OCI-LY1 (cell line): ENCODE data around the gene NAGK.
A peak's percentile ranks its signal among the peaks of the same experiment; 100 is the strongest.

Source experiments
- H2AFZ ChIP-seq: fragments of 200-600 bp; sonication (generic), shearing (Covaris generic); 2 replicates; pipeline ENCODE4 v1.6.0; 2014; ENCODE audit warnings: antibody characterized with exemption, mild to moderate bottlenecking, low read length
- H3F3A ChIP-seq: fragments of 200-600 bp; sonication (generic), shearing (Covaris generic); 2 replicates; pipeline ENCODE4 v1.6.0; 2014; ENCODE audit warnings: mild to moderate bottlenecking, antibody characterized with exemption, low read length, moderate library complexity; ENCODE audit not compliant: insufficient read depth
- H3K27ac ChIP-seq: fragments of 200-600 bp; sonication (generic); 2 replicates; pipeline ENCODE4 v1.5.1; 2014; ENCODE audit warnings: low read length, mixed run types, mild to moderate bottlenecking, low read depth; ENCODE audit not compliant: poor library complexity, severe bottlenecking
- H3K27me3 ChIP-seq: fragments of 200-600 bp; sonication (generic); 2 replicates; pipeline ENCODE4 v1.6.0; 2014; ENCODE audit warnings: antibody characterized with exemption, mild to moderate bottlenecking, low read length, moderate library complexity; ENCODE audit not compliant: insufficient read depth
- H3K36me3 ChIP-seq: fragments of 200-600 bp; sonication (generic); 2 replicates; pipeline ENCODE4 v1.6.1; 2014; ENCODE audit warnings: mild to moderate bottlenecking, antibody characterized with exemption, low read length, moderate library complexity, mixed read lengths; ENCODE audit not compliant: insufficient read depth
- H3K4me1 ChIP-seq: fragments of 200-600 bp; sonication (generic); 2 replicates; pipeline ENCODE4 v1.5.1; 2014; ENCODE audit warnings: mild to moderate bottlenecking, low read length, moderate library complexity; ENCODE audit not compliant: insufficient read depth, severe bottlenecking
- H3K4me2 ChIP-seq: fragments of 200-600 bp; sonication (generic), shearing (Covaris generic); 2 replicates; pipeline ENCODE4 v1.6.1; 2014; ENCODE audit warnings: low read length
- H3K4me3 ChIP-seq: fragments of 200-600 bp; sonication (generic); 2 replicates; pipeline ENCODE4 v1.5.1; 2014; ENCODE audit warnings: low read length, low read depth, mild to moderate bottlenecking, mixed read lengths; ENCODE audit not compliant: poor library complexity, severe bottlenecking
- H3K79me2 ChIP-seq: fragments of 200-600 bp; shearing (Covaris generic); 2 replicates; pipeline ENCODE4 v1.6.1; 2016; ENCODE audit warnings: mixed run types, low read length, mixed read lengths; ENCODE audit not compliant: insufficient read depth
- H3K9ac ChIP-seq: fragments of 200-600 bp; sonication (generic), shearing (Covaris generic); 2 replicates; pipeline ENCODE4 v1.6.1; 2014; ENCODE audit warnings: mild to moderate bottlenecking, low read length, mixed read lengths
- H3K9me2 ChIP-seq: fragments of 200-600 bp; sonication (generic), shearing (Covaris generic); 2 replicates; pipeline ENCODE4 v1.6.1; 2014; ENCODE audit warnings: low read depth, mild to moderate bottlenecking, low read length, mixed read lengths
- H3K9me3 ChIP-seq: fragments of 200-600 bp; shearing (Covaris generic); 2 replicates; pipeline ENCODE4 v1.6.1; 2014; ENCODE audit warnings: low read length, mixed read lengths
- H4K20me1 ChIP-seq: fragments of 200-600 bp; sonication (generic), shearing (Covaris generic); 2 replicates; pipeline ENCODE4 v1.6.0; 2016; ENCODE audit warnings: mild to moderate bottlenecking, low read length; ENCODE audit not compliant: insufficient read depth
- CTCF ChIP-seq: fragments of 200-600 bp; sonication (generic), shearing (Covaris generic); IDR thresholded peaks from 2 replicates; pipeline ENCODE4 v1.5.1; 2017; ENCODE audit warnings: mild to moderate bottlenecking, antibody characterized with exemption, low read length, moderate library complexity, mixed read lengths
- EZH2 ChIP-seq: fragments of 200-600 bp; sonication (generic), shearing (Covaris generic); IDR thresholded peaks from 2 replicates; pipeline ENCODE4 v1.8.0; 2017; ENCODE audit warnings: borderline replicate concordance, mixed run types, mild to moderate bottlenecking, antibody characterized with exemption, low read length, moderate library complexity, mixed read lengths

NAGK gene

GRCh38 chr2:71071681-71072398 lies 3.4 kb downstream of the NAGK start:
- Histone ChIP-seq H2AFZ (no peak overlapping the region), H3K36me3 (peaks cover 32% of the 10 kb centered on the region), H3K4me2 (peak overlapping the region; percentile 89; the same call in 1 of the 2 replicates), H3K4me1 (peaks cover 50% of the 10 kb centered on the region), H3K9me2 (no peaks in the 10 kb centered on the region), H3K27ac (peak overlapping the region; percentile 70), H3K9ac (peak overlapping the region; percentile 16; the same call in 1 of the 2 replicates), H3K27me3 (no peaks in the 10 kb centered on the region), H3K9me3 (no peaks in the 10 kb centered on the region), H4K20me1 (no peaks in the 10 kb centered on the region), H3F3A (0 out of 2 replicates have a peak, but pooled peaks cover 4% of the 10 kb centered on the region), H3K4me3 (peak overlapping the region; percentile 21), H3K79me2 (no peaks in the 10 kb centered on the region)
- TF ChIP-seq CTCF (peak; percentile 55), EZH2 (no peak)

GRCh38 chr2:71072492-71072891 lies 4.0 kb downstream of the NAGK start:
- H3K36me3 ChIP-seq, result peaks cover 37% of the 10 kb centered on the region

DNA sequence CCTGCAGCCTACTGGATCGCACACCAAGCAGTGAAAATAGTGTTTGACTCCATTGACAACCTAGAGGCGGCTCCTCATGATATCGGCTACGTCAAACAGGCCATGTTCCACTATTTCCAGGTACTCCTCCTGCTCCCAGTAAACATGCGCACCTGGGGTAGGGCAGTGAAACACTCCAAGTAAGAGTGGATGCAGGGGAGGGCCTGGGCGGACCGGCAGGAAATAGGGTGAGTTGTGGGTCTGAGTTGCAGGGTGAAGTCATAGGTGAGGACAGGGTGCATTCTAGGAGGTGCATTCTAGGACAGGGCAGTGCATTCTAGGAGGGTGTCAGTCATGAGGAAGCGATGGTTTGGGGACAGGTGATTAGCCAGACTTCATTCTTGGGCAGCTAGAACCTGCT lies 5.0 kb downstream of the NAGK start:
- no peak for TF ChIP-seq CTCF
- no peak for TF ChIP-seq EZH2
- Histone ChIP-seq H3K79me2 (no peaks in the 10 kb centered on the region), H3K4me3 (no peak overlapping the region), H3K4me1 (peaks cover 40% of the 10 kb centered on the region), H3K4me2 (no peak overlapping the region), H3K27me3 (no peaks in the 10 kb centered on the region), H2AFZ (no peak overlapping the region), H3F3A (0 out of 2 replicates have a peak, but pooled peaks cover 4% of the 10 kb centered on the region), H3K36me3 (peaks cover 47% of the 10 kb centered on the region), H4K20me1 (no peaks in the 10 kb centered on the region), H3K27ac (no peak overlapping the region), H3K9ac (no peak overlapping the region), H3K9me2 (no peaks in the 10 kb centered on the region), H3K9me3 (no peaks in the 10 kb centered on the region)

More at GRCh38 chr2:71072492-71072891, 4.0 kb downstream of the NAGK start:
- Histone ChIP-seq H3K79me2 (no peaks in the 10 kb centered on the region), H3K27ac (peak overlapping the region; percentile 70), H3K27me3 (no peaks in the 10 kb centered on the region), H2AFZ (no peak overlapping the region), H3K4me1 (peaks cover 43% of the 10 kb centered on the region), H3K9me3 (no peaks in the 10 kb centered on the region), H3K9ac (no peak overlapping the region), H3K9me2 (no peaks in the 10 kb centered on the region), H3K4me2 (peak overlapping the region; percentile 89; the same call in 1 of the 2 replicates), H4K20me1 (no peaks in the 10 kb centered on the region), H3K4me3 (peak overlapping the region; percentile 21), H3F3A (0 out of 2 replicates have a peak, but pooled peaks cover 4% of the 10 kb centered on the region)
- no peak for TF ChIP-seq CTCF
- no peak for TF ChIP-seq EZH2
